Sigmoid colon (tissue), 4 donors: Measurements from ENCODE around the gene CHST14.

ENCODE experiments used
- POLR2A ChIP-seq, 2 donors: fragments of 450-650 bp; IDR thresholded peaks; one replicate each; pipeline ENCODE4 v1.6.1; 2016; ENCODE audit warnings: antibody characterized with exemption in 2 of 2, mild to moderate bottlenecking in 2 of 2, moderate library complexity in 2 of 2
- POLR2AphosphoS5 ChIP-seq, 4 donors: sonication (generic); formaldehyde crosslinking; IDR thresholded peaks; one replicate each; pipeline ENCODE4 v1.6.1; 2017; ENCODE audit warnings: antibody characterized with exemption in 4 of 4

GRCh38 chr15:40443255-40443654 lies 27.5 kb upstream of the CHST14 start:
- TF ChIP-seq POLR2AphosphoS5 (IDR thresholded peaks at IDR 0.05) (no peak), POLR2A (IDR thresholded peaks at IDR 0.05) (no peak)
